Lower lobe of right lung (tissue), 2 donors: ENCODE results near the gene PBRM1. TPM values are rescaled to one million over a fixed set of nuclear protein-coding genes. Genes with fewer than 3 reads are reported as not detected.

Source experiments
- ATAC-seq, 2 donors: fragments of 200-7000 bp; cut with Tn5 transposase; one replicate each; pipeline ENCODE4 v1.9.1; 2020 to 2022; ENCODE audit warnings: mild to moderate bottlenecking in 2 of 2, moderate library complexity in 2 of 2
- DNase-seq: peaks from one replicate; pipeline ENCODE4 v3.0.0-alpha.2; 2020
- H3K27ac ChIP-seq: fragments of 200-600 bp; one replicate; pipeline ENCODE4 v1.8.0; 2022
- H3K27me3 ChIP-seq: fragments of 200-600 bp; one replicate; pipeline ENCODE4 v1.8.0; 2022; ENCODE audit warnings: low read depth
- H3K36me3 ChIP-seq: fragments of 200-600 bp; one replicate; pipeline ENCODE4 v1.8.0; 2022; ENCODE audit warnings: mild to moderate bottlenecking
- H3K4me1 ChIP-seq: fragments of 200-600 bp; one replicate; pipeline ENCODE4 v1.8.0; 2022
- H3K4me3 ChIP-seq: fragments of 200-600 bp; one replicate; pipeline ENCODE4 v1.8.0; 2022; ENCODE audit warnings: mild to moderate bottlenecking
- H3K9me3 ChIP-seq: fragments of 200-600 bp; one replicate; pipeline ENCODE4 v1.8.0; 2022
- CTCF ChIP-seq: fragments of 200-600 bp; IDR thresholded peaks from one replicate; pipeline ENCODE4 v1.8.0; 2022; ENCODE audit warnings: antibody characterized with exemption, mild to moderate bottlenecking
- intact Hi-C: fragments of 100-400 bp; cut with DNase I; formaldehyde crosslinking; loops from one replicate; pipeline ENCODE4 v1.11.0; 2022
- total RNA-seq: library from RNA; stranded (reverse); fragmentation: NEBNext Ultra II Directional; extraction: Animal tissue kit (Norgen Biotek cat#: 25700); gene quantifications from one replicate; pipeline ENCODE4 v1.2.1, GENCODE V29; 2021
- donor health status: DM: no; HTN: yes; CAD: no; lungs with severe emphysema.

The PBRM1 gene
- total RNA-seq, 1 donor from 2014 or later, result 88.3 TPM

GRCh38 chr3:52514576-52514975, 171.1 kb downstream of the PBRM1 start:
- Histone ChIP-seq H3K27me3 (no peaks in the 10 kb centered on the region), H3K36me3 (peaks cover 14% of the 10 kb centered on the region), H3K9me3 (no peaks in the 10 kb centered on the region), H3K4me3 (no peak overlapping the region), H3K27ac (no peak overlapping the region), H3K4me1 (no peaks in the 10 kb centered on the region)
- DNase-seq, result no peak
- intact Hi-C loops, result no loop called here
- ATAC-seq, result no peak
- no peak for TF ChIP-seq CTCF

- DNase-seq, result no peak
- peaks cover 10% of the 10 kb centered on the region for H3K36me3 ChIP-seq
Measured at GRCh38 chr3:52513281-52513680, 172.4 kb downstream of the PBRM1 start.

GRCh38 chr3:52512727-52513126, 173.0 kb downstream of the PBRM1 start:
- ATAC-seq (no peak), DNase-seq (no peak)
- Histone ChIP-seq H3K9me3 (no peaks in the 10 kb centered on the region), H3K4me3 (no peak overlapping the region), H3K27me3 (no peaks in the 10 kb centered on the region), H3K36me3 (peaks cover 15% of the 10 kb centered on the region), H3K27ac (no peak overlapping the region), H3K4me1 (no peaks in the 10 kb centered on the region)
- intact Hi-C loops, result no loop called here
- TF ChIP-seq CTCF, result no peak

More at GRCh38 chr3:52513281-52513680, 172.4 kb downstream of the PBRM1 start:
- no peak overlapping the region for H3K4me3 ChIP-seq
- ATAC-seq, result no peak
- H3K4me1 ChIP-seq, result no peaks in the 10 kb centered on the region
- no peak for TF ChIP-seq CTCF
- H3K9me3 ChIP-seq, result no peaks in the 10 kb centered on the region
- no peak overlapping the region for H3K27ac ChIP-seq
- H3K27me3 ChIP-seq, result no peaks in the 10 kb centered on the region
- intact Hi-C loops, result no loop called here

- DNase-seq (no peak), ATAC-seq (no peak)
- no peaks in the 10 kb centered on the region for H3K9me3 ChIP-seq
- intact Hi-C loops, result no loop called here
- no peaks in the 10 kb centered on the region for H3K4me1 ChIP-seq
- no peaks in the 10 kb centered on the region for H3K27me3 ChIP-seq
- H3K4me3 ChIP-seq, result no peak overlapping the region
- peaks cover 16% of the 10 kb centered on the region for H3K36me3 ChIP-seq
- no peak overlapping the region for H3K27ac ChIP-seq
- no peak for TF ChIP-seq CTCF
Measured at GRCh38 chr3:52512105-52512504, 173.6 kb downstream of the PBRM1 start.

- TF ChIP-seq CTCF, result no peak
- no peaks in the 10 kb centered on the region for H3K4me1 ChIP-seq
- intact Hi-C loops, result no loop called here
- no peak for ATAC-seq
- H3K27me3 ChIP-seq, result no peaks in the 10 kb centered on the region
- H3K9me3 ChIP-seq, result no peaks in the 10 kb centered on the region
- no peak overlapping the region for H3K4me3 ChIP-seq
- no peak for DNase-seq
- H3K36me3 ChIP-seq, result peaks cover 21% of the 10 kb centered on the region
- H3K27ac ChIP-seq, result no peak overlapping the region
Measured at GRCh38 chr3:52511509-52511908, 174.2 kb downstream of the PBRM1 start.
